Stimulated activated CD8-positive, alpha-beta memory T cell treated with anti-CD3 and anti-CD28 coated beads, Interleukin-7, amount 100 ng/mL, for 4 hours (primary cell): ENCODE measurements around the gene UBTD1.

Experiments used
- DNase-seq, 2 donors: peaks; one replicate each; pipeline ENCODE4 v3.0.0-alpha.2; 2020; ENCODE audit warnings: low read depth in 2 of 2

UBTD1 gene

DNA sequence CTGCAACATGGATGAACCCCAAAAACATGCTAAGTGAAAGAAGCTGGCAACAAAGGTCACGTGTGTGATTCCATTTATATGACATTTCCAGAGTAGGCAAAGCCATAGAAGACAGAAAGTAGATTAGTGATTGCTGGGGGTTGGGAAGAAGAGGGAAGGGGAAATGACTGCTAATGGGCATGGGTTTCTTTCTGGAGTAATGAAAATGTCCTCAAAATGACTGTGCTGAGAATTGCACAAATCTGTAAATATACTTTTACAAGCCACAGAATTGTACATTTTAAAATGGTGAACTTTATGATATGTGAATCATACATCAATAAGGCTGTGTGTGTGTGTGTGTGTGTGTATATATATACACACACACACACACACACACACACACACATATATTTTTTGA is 16.3 kb upstream of the UBTD1 start:
- no peak for DNase-seq

DNA sequence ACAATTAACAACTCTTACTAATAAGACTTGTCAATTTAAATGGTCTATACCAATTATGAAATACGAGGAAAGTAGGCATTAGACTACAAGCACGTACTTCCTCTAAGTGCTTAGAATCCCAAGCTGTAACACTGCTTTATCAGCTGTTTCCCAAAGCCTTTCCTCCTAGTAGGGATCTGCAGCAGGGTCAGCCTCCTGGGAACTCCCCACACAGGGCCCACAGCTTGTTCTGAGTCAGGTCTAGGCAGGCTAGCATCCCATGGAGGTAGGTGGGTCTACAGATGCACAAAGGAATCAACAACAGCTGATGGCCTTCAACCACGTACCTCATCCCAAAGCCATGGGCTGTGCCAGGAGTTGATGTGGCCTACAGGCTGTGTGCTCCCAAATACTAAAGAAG is 15.2 kb upstream of the UBTD1 start:
- no peak for DNase-seq

DNA sequence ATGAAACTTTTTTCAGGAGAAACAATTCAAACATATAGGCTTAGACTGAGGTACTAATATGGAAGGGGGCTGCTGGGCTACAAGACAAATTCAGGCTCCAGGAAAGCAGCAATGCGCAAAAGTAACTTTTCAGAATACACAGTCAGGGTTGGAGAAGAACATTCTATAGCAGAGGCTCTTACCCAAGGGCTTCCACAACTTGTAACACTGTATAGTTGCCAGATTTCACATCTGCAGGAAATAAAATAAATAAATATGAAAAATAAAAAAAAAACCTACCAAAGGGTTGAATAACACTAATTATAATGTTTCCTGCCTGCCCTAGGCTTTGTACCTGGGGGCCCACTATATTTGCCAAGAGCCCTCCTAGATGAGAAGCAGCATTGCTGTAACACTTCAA is 14.8 kb upstream of the UBTD1 start:
- no peak for DNase-seq

DNA sequence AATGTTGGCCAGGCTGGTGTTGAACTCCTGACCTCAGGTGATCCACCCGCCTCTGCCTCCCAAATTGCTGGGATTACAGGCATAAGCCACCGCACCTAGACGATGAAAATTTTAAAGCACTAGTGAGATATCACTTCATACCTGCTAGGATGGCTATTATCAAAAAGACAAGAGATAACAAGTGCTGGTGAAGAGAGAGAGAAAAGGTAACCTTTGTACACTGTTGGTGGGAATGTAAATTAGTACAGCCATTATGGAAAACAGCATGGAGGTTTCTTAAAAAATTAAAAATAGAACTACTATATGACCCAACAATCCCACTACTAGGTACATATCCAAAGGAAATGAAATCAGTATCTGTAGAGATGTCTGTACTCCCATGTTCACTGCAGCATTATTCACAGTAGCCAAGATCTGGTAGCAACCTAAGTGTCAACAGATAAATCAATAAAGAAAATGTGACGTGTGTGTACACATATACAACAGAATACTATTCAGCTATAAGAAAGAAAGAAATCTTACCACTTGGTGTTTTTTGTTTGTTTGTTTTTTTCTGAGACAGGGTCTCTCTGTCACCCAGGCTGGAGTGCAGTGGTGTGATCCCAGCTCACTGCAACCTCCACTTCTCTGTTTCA is 13.0 kb upstream of the UBTD1 start:
- no peak for DNase-seq

DNA sequence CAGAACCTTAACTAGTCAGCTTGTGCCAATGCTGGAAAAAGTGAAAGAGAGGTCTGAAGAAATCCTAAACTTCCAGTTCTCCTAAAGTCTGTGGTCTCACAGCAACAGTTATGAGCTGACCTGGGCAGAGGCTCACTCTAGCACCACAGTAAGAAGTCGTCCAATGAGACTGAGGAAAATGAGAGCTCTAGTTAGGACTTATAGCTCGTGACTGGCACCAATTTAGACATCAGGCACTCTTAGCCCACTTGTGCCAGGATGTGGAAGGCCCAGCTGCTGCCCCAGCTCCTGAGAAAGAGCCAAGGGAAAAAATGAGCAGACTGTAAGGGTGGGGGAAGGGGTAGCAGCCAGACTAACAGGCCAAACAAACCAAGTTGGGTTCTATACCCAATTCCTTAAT is 8.1 kb upstream of the UBTD1 start:
- no peak for DNase-seq

DNA sequence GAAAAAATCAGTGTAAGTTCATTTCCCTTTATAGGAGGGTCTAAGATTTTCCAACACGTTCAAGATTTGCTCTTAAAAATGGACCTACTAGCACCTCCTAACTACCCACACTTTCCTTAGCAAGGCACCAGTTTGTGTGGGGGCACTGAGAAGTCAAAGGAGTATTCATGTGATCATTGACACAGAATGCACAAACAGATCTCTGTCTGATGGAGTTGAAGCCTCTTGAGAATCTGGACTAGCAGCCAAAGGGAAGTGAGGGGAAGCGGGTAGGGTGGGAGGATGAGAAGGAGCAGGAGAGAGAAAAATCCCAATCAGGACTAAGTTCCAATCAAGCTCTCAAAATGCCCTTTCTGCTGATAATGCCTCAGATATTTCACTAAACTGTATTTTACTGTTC is 4.6 kb upstream of the UBTD1 start:
- DNase-seq: no peak

DNA sequence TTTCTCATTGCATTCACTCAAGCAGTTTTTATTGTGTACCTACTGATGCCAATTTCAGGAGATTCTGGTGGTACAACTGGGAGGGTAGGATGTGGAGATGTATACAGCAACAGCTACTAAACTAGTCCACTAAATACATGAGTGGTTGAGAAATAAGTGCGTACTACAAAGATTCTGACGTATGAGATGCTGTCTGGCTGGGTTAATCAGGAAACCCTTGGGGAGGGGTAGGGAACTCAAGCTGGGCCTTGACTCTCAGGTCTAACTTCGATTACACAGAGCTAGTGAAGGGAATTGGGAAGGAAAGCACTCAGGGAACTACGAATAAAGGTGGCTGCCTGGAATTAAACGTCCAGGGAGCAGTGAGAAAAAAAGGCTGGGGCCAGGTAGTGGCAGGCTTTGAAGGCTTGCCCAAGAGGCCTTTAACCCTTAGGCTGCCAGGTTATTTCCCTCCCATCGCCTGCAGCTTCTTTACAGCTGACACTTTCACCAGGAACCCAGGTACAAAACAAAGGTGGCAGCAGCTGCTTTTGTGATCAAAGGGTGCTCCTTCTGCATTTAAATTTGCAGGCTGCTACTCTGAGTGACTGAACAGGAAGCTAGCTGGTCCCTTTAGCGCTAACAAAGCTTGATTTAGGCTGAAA is 3.7 kb upstream of the UBTD1 start:
- no peak for DNase-seq

DNA sequence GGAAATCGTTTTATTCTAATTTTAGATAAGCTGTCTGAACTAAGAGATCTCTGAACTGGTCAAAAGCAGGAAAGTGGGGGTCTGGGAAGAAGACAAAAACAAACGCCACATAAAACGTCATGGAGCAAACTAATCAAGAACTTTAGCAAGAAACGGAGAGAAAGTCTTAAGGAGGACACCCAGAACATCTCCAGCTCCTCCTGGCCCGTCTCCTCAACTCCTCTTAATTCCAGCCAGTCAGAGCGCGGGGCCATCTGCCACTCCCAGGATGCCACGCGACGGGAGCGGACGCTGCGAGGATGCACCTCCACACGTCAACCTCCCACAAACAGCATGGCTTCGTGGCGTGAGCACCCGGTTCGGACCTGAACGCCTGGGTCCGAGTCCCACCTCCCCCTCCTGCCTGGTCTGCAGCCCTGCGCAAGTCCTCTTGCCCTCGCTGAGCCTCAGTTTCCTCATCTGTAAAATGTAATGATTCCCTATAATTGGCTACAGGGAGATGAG is 1.1 kb upstream of the UBTD1 start:
- DNase-seq: peak; percentile 54 to 63

DNA sequence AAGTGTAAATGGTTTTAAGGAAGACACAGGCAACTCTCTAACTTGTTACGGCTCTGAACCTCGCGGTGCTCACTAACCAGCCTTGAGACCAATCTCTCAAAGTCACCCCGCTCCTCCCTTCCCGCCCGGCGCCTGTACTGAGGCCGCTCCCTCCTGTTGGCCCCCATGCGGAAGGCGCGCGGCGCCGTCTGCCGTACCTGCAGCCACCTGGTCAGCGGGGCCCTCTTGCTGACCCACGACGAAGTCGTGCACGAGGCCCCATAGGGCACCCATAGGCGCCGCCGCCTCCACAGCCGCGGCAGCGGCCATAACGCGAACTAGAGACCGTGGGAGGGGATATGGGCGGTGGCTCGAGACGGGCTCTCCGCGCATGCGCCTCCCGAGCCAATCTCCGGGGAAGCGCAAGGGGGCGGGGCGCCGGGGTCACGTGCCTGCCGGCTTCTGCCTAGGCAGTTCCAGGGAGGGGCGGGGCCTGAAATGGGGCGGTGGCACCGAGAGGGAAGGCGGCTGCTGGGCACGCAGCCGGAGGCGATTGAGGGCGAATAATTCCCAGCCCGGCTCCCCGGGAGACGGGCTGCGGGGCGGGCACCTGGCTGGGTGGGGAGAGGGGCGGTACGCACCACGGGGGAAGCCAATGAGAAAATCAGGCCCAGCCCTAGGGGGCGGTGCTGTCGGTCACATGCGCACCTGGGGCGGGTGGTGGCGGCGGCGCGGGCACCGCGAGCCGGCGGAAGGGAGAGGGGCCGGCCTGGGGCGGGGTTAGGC is 466 bp upstream of the UBTD1 start, which contains the start of gene MMS19:
TSS of gene MMS19 (minus strand) at position 347 of the 765 bp plus-strand sequence. CDS start at position 309, 38 bp downstream.
- peak; percentile 98 to 99 for DNase-seq

DNA sequence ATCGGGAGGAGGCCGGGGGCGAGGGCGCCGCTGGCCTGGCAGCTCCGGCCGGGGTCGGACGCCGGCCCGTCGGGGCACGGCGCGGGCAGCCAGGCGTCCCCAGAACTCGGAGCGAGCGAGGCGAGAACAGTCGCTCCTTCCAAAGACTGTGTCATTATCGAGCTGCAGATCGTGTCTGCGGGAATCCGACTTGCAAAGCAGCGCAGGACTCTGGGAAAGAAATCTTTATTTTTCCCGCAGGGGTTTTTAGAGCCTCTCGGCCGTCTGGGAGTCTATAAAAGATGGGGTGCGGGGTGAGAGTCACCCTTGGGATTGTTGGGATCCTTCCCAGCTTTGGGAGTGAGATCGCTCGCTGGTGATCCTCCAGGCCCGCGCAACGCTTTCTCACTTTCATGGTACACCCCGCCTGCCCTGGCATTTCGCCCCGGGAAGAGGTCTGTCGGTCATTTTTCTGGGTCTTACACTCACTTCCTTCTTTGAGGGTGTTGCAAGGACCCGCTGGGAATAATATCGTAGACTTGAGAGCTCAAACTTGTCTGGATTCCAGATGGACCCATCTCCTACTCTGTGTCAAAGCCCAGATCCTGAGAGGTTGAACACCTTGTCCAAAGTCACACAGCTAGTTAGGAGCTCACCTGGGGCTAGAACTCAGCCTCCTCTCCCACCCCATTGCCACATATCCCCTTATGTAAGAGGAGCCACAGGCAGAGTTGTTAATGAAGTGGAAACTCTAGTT is 1.0 kb downstream of the UBTD1 start:
- DNase-seq: no peak

DNA sequence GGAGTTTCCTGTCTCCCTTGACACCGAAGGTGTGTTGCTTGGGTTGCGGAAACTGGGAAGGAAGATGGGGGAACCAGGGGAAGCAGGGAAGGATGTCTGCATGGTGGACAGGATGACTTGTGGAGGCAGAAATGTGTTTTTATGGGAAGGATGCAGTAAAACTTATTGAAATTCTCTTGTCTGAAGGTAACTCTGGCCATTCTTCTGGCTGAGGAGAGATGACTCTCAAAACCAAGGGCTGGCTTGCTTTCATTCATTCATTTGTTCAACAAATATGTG is 1.5 kb downstream of the UBTD1 start:
- no peak for DNase-seq

DNA sequence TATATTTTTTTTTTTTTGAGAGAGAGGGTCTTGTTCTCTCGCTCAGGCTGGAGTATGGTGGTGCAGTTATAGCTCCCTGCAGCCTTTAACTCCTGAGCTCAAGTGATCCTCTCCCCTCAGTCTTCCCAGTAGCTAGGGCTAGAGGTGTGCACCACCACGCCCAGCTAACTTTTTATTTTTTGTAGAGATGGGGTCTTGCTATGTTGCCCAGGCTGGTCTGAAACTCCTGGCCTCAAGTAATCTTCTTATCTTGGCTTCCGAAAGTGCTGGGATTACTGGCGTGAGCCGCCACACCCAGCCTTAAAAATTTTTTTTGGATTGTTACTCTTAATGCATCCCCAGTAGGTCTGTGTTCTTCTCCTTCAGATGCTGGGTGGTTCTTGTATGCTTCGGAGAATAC is 4.2 kb downstream of the UBTD1 start:
- no peak for DNase-seq

DNA sequence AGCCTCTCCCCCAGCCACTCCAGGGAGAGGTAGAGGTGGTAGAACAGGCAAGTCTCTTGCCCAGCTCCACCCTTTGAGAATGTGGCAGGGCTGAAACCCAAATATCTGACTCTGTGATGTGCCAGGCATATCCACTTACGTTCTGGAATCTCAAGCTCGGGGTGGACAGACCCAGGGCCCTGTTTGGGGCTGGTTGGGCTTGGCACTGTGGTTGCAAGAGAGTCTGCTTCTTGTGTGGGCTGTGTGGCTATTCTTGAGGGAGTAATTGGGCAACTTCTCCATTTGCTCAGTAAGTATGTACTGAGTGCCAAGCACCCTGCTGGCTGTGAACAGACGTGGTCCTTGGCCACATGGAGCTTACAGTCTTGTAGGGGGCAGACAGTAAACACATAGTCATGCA is 4.7 kb downstream of the UBTD1 start:
- DNase-seq: no peak

DNA sequence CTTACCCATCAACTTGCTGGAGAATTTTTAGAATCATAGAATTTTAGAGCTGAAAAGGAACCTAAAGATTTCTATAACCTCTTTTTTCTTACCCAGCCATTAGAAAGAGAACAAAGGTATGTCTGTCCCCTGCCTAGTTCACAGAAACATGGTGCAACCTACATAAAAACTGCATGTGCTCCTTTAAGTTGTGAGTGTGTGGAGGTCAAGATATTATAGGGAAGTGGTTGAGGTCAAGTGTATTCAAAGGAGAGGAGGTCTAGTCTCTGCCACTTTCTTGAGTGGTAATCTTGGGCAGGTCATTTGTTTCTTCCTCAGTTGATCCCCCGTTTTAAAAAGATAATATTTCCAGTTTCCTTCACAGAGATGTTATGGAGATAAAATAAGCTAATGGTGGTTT is 6.4 kb downstream of the UBTD1 start:
- no peak for DNase-seq

DNA sequence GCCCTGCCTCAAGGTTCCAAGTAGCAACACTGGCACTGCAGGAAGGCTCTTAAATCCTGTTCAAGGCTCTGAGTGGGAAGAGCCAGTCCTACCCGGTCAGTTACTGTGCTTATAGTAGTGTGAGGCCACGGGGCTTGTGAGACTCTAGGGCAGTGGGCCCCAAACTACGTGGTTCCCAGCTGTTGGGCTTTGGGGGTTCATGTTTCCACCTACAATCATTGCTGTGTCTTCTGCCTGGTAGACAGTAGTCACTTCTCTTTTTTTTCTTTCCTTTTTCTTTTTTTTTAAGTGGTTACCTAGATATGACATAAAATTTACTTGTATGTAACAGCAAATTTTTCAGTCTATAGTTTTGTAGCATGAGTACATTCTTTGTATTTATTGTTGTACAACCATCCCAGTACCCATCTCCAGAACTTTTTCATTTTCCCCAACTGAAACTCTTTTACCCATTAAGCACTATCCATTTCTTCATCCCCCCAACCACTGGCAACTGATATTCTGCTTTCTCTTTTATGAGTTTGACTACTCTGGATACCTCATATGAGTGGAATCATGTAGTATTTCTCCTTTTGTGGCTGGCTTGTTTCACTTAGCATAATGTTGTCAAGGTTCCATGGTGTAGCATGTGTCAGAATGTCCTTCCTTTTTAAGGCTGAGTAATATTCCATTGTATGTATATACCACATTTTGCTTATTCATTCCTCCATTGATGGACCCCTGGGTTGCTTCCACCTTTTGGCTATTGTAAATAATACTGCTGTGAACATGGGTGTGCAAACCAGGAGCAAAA is 7.7 kb downstream of the UBTD1 start:
- no peak for DNase-seq

DNA sequence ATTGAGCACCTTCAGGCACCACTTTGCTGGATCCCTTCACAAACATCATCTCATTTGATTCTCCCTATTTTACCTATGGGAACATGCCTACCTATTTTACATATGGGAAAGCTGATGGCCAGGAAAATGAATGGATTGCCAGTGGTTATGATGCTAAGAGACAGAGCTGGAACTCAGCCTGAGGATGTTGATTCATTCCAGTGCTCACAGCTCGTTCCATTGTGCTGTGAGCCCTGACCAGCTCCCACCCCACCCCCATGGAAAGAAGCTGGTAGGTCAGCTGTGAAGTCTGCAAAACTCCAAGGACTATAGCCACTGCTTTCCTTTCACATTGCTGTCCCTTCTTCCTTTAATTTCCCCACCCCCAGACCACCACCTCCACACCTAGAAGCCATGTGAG is 9.6 kb downstream of the UBTD1 start:
- no peak for DNase-seq

DNA sequence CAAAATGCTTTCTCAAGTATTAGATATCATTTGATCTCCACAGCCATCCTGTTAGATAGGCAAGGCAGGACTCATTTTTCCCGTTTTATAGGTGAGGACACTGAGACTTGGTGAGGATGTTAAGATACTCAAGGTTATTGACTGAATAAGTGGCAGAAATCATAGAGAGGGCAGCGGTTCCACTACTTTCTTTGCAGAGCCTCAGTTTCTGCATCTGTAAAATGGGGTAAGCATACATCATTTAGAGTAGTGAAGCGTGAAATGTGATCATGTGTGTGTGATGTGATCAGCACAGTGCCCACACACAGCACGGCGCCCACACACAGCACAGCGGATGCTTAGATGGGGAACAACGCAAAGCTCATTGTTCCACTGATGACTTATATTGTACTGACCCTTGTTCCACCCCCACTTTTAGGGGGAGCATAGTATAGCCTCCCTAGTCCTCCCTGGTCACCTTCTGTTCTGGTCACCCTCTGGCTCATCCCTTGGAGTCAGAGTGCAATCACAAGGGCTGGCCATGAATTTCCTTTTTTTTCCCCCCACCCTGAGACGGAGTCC is 10.5 kb downstream of the UBTD1 start:
- DNase-seq: no peak

DNA sequence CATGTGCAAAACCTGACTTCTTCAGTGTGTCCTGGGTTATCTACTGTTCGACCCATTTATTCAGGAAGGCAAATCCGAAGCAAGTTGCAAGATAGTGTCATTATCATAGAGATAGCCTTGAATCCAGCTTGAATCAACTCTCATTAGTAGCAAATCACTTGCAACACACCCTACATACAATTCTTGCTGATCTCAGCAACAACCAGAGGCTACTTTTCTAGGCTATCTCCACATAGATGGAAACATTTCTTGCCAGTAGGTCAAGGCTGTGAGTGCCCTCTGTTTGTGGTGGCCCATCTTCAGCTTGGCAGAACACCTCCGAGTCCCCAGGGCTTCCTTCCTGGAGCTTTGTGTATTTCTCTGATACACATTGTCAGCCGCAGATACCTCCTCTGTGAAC is 12.0 kb downstream of the UBTD1 start:
- no peak for DNase-seq

DNA sequence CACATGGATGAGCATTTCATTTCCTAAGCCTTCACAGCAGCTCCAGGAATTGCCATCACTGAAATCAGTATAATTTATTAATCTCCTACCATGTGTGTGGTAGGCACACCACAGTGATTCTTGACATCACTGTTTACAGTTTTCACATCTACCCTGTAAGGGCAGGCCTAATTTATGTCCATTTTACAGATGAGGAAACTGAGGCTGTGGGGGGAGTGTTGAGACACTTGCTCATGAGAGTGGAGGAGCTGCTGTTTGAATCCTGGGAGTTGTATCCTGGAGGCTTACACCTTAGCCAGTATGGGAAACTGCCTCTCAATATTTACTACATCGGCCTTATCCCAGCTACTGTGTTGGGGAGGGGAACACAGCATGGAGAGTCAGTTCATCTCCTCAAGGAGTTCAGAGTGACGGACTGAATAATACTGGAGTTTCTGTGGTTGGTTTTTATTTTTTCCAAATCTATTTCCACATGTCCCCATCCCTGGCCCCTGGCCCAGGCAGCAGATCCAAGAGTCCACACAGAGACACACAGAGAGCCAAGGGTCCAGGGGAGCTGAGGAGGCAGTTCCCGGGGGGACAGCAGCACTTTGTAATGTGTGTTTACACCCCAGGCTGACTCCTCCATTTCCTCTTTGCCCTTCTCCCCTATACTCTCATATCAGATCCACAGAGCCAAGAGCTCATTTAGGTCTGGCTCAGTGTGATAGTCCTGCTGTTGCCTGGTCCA is 13.2 kb downstream of the UBTD1 start:
- no peak for DNase-seq

DNA sequence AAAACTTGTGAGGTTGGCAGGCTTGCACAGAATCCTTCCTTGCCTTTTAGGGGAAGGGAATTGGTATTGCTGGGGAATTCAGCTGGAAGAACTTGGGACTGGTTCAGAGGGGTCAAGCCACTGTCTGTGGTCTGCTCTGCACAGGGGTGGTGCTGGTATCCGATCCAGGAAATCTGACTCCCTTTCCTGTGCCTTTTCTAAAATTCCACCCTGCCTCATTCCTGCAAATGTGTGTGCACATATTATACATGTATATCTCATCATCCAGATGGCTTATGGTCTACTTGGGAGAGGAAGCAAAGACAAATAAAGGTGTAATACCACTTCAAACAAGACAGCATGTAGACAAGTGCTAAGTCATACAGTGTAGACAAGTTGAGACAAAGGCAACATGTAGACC is 14.3 kb downstream of the UBTD1 start:
- no peak for DNase-seq

DNA sequence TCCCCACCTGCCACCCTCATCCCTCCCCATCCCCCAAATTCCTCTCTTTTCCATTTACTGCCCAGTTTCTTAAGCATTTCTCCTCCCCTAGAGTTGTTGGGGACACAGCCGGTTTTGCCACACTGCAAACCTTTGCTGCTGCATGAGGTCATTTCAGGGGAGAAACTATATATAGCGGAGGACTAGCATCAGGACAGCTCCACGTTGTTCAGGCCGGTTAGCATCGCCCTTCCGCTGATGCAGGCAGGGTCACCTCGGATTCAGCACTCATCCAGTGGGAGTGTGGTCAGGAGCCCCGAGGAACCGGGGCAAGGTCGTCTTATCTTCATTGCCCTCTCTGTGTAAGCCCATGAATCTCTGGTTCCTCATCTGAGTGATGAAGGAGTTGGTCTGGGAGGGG is 15.6 kb downstream of the UBTD1 start:
- DNase-seq: no peak
